ENCODE measurements around the gene CFAP97. TPM values are rescaled to one million over a fixed set of nuclear protein-coding genes. Genes with fewer than 3 reads are reported as not detected.

CFAP97 gene
- total and polyA plus RNA-seq, 9 of the 15 experiments (the other 6 are each of a cell fraction or from before 2014, with no cell fraction given) = 17.3 to 57.8 (median 44.4) TPM

GRCh38 chr4:185247151-185247550 is 43.4 kb upstream of the CFAP97 start:
- no peaks in the 10 kb centered on the region for H3K79me2 ChIP-seq (ENCODE audit: control insufficient read depth, insufficient read depth, low read length)
- DNase-seq (ENCODE audit: extremely low read depth in 1 of 4, low spot score in 3 of 4) = no peak
- no peak overlapping the region for H2AFZ ChIP-seq (ENCODE audit: low read depth, low read length)
- in situ Hi-C loops (cut with MboI) = no loop called here
- no peaks in the 10 kb centered on the region for H3K27me3 ChIP-seq (ENCODE audit: control insufficient read depth in 2 of 2, insufficient read depth in 2 of 2, low read length in 2 of 2)
- H3K9me1 ChIP-seq (ENCODE audit: control insufficient read depth, insufficient read depth, low read length) = no peaks in the 10 kb centered on the region
- FAIRE-seq = no peak
- H3K36me3 ChIP-seq (ENCODE audit: control insufficient read depth, insufficient read depth, low read length) = no peaks in the 10 kb centered on the region
- no peak overlapping the region for H3K4me2 ChIP-seq (ENCODE audit: insufficient read depth, low read length)
- CTCF ChIA-PET (ENCODE audit: low intra/inter-chr PET ratio) = no interaction called here
- no peak overlapping the region for H3K4me3 ChIP-seq
- H3K27ac ChIP-seq (ENCODE audit: extremely low read depth, low read depth, low read length) = no peak overlapping the region
- intact Hi-C loops (cut with micrococcal nuclease) = loop anchor here (5.0 kb wide), 1 partner anchor 35 kb away; no protein-coding TSS in a partner anchor
- H4K20me1 ChIP-seq (replicated peaks; ENCODE audit: control insufficient read depth, insufficient read depth, low read length) = no peaks in the 10 kb centered on the region; the same call in 1 of the 2 replicates
- no TSS peak for BruUV-seq (replicated peaks)
- ATAC-seq = no peak
- no peaks in the 10 kb centered on the region for H3K9me3 ChIP-seq (replicated peaks; ENCODE audit: control insufficient read depth, insufficient read depth, low read depth, low read length)
- no peaks in the 10 kb centered on the region; a peak in 4 of 5 replicates for H3K4me1 ChIP-seq (replicated peaks in 1 of 2; ENCODE audit: control insufficient read depth in 2 of 2, insufficient read depth in 2 of 2, low read length in 2 of 2)
- POLR2A ChIA-PET = interaction anchor here (0.8 to 1.2 kb wide), 3 partner anchors 9 to 104 kb away, joined by 4 read pairs; partner anchors contain the start of gene SLC25A4
- 58% methylated on average over 1 of the region's 1 CpG for WGBS (ENCODE audit: insufficient coverage, low coverage, missing lambda C conversion rate)
- TF ChIP-seq SP1 (CRISPR knock-in tag; IDR thresholded peaks at IDR 0.05) = no peak
- no peak for TF ChIP-seq CC2D1A (IDR thresholded peaks at IDR 0.05)
- TF ChIP-seq ZFX (CRISPR knock-in tag; IDR thresholded peaks at IDR 0.05) = no peak
- TF ChIP-seq E2F4 (CRISPR knock-in tag; IDR thresholded peaks at IDR 0.05; ENCODE audit: low read depth) = no peak
- H3K9ac ChIP-seq (ENCODE audit: insufficient read depth in 1 of 2, low read depth in 2 of 2, low read length in 2 of 2) = no peak overlapping the region

GRCh38 chr4:185246453-185246852 is 42.7 kb upstream of the CFAP97 start:
- Histone ChIP-seq H3K4me3 (no peak overlapping the region), H3K9ac (ENCODE audit: insufficient read depth in 1 of 2, low read depth in 2 of 2, low read length in 2 of 2) (no peak overlapping the region), H3K36me3 (ENCODE audit: control insufficient read depth, insufficient read depth, low read length) (no peaks in the 10 kb centered on the region), H3K79me2 (ENCODE audit: control insufficient read depth, insufficient read depth, low read length) (no peaks in the 10 kb centered on the region), H3K4me1 (replicated peaks in 1 of 2; ENCODE audit: control insufficient read depth in 2 of 2, insufficient read depth in 2 of 2, low read length in 2 of 2) (no peaks in the 10 kb centered on the region; a peak in 4 of 5 replicates), H3K9me1 (ENCODE audit: control insufficient read depth, insufficient read depth, low read length) (no peaks in the 10 kb centered on the region), H3K27me3 (ENCODE audit: control insufficient read depth in 2 of 2, insufficient read depth in 2 of 2, low read length in 2 of 2) (no peaks in the 10 kb centered on the region), H2AFZ (ENCODE audit: low read depth, low read length) (no peak overlapping the region), H3K4me2 (ENCODE audit: insufficient read depth, low read length) (no peak overlapping the region), H3K27ac (ENCODE audit: extremely low read depth, low read depth, low read length) (no peak overlapping the region), H4K20me1 (replicated peaks; ENCODE audit: control insufficient read depth, insufficient read depth, low read length) (no peaks in the 10 kb centered on the region; the same call in 1 of the 2 replicates), H3K9me3 (replicated peaks; ENCODE audit: control insufficient read depth, insufficient read depth, low read depth, low read length) (no peaks in the 10 kb centered on the region)
- CTCF ChIA-PET (ENCODE audit: low intra/inter-chr PET ratio) = no interaction called here
- no TSS peak for BruUV-seq (replicated peaks)
- POLR2A ChIA-PET = interaction anchor here (1.2 kb wide), 2 partner anchors 10 to 103 kb away, joined by 4 read pairs; partner anchors contain the start of gene SLC25A4
- in situ Hi-C loops (cut with MboI) (no loop called here), intact Hi-C loops (cut with micrococcal nuclease) (loop anchor here (5.0 kb wide), 1 partner anchor 34 kb away; no protein-coding TSS in a partner anchor)
- ATAC-seq = peak; percentile 25; the same call in 1 of the 3 replicates
- no peak for DNase-seq (ENCODE audit: extremely low read depth in 1 of 4, low spot score in 3 of 4)
- WGBS (ENCODE audit: insufficient coverage, low coverage, missing lambda C conversion rate) = 28% methylated on average over 1 of the region's 1 CpG
- no peak for FAIRE-seq
- peak; percentile 14; the same call in 1 of the 2 replicates for TF ChIP-seq SMARCA5 (IDR thresholded peaks at IDR 0.05)
- TF ChIP-seq BRD9 (IDR thresholded peaks at IDR 0.05; ENCODE audit: low read depth, partially characterized antibody) = peak; percentile 44
- TF ChIP-seq TRIM24 (IDR thresholded peaks at IDR 0.05) = peak; percentile 87 to 88; a peak in 3 of 4 replicates
- TF ChIP-seq ARID1B (IDR thresholded peaks at IDR 0.05) = peak; percentile 51
- TF ChIP-seq ATF4 (CRISPR knock-in tag; IDR thresholded peaks at IDR 0.05) = peak; percentile 94
- TF ChIP-seq FOXJ3 (CRISPR knock-in tag; IDR thresholded peaks at IDR 0.05) = no peak
- TF ChIP-seq SMARCE1 (IDR thresholded peaks at IDR 0.05) = peak; percentile 43; the same call in 1 of the 2 replicates
- peak; percentile 98 for TF ChIP-seq ATF3 (IDR thresholded peaks at IDR 0.05)
- TF ChIP-seq ATF3 (CRISPR knock-in tag; conservative IDR thresholded peaks at IDR 0.05) = no peak
- no peak for TF ChIP-seq PRMT5 (CRISPR knock-in tag; IDR thresholded peaks at IDR 0.05)
